ENCODE results near the gene GORASP2.

GORASP2 gene

GRCh38 chr2:170997893-170998597 lies 69.0 kb downstream of the GORASP2 start:
- no peak for DNase-seq (ENCODE audit: low read depth in 2 of 2)

GRCh38 chr2:170999654-171000053 lies 70.6 kb downstream of the GORASP2 start:
- no peak for DNase-seq (ENCODE audit: low read depth in 2 of 2)

- no peak for DNase-seq (ENCODE audit: low read depth in 2 of 2)
Measured at GRCh38 chr2:171004363-171004762, 75.3 kb downstream of the GORASP2 start.

GRCh38 chr2:171004833-171005232 lies 75.8 kb downstream of the GORASP2 start:
- DNase-seq (ENCODE audit: low read depth in 2 of 2): no peak

- DNase-seq (ENCODE audit: low read depth in 2 of 2): no peak
Measured at GRCh38 chr2:171008550-171009205, 79.6 kb downstream of the GORASP2 start.

GRCh38 chr2:171009386-171009785 lies 80.3 kb downstream of the GORASP2 start:
- no peak for DNase-seq (ENCODE audit: low read depth in 2 of 2)

GRCh38 chr2:171013851-171014250 lies 84.8 kb downstream of the GORASP2 start:
- no peak for DNase-seq (ENCODE audit: low read depth in 2 of 2)

GRCh38 chr2:171016125-171016524 lies 87.1 kb downstream of the GORASP2 start:
- DNase-seq (ENCODE audit: low read depth in 2 of 2): no peak
